HG03108 (cell line): Measurements from ENCODE around the gene OPN1MW.
A peak's percentile ranks its signal among the peaks of the same experiment; 100 is the strongest.
"Not testable (repeated sequence)": the region's sequence is repeated elsewhere in the genome, so short reads cannot be mapped to it uniquely, and the experiment has no call there.

ENCODE experiments used
- ATAC-seq: cut with Tn5 transposase; IDR thresholded peaks from one replicate; pipeline ENCODE4 v1.9.1; 2021; ENCODE audit warnings: moderate library complexity; ENCODE audit not compliant: unreplicated experiment

OPN1MW gene

DNA sequence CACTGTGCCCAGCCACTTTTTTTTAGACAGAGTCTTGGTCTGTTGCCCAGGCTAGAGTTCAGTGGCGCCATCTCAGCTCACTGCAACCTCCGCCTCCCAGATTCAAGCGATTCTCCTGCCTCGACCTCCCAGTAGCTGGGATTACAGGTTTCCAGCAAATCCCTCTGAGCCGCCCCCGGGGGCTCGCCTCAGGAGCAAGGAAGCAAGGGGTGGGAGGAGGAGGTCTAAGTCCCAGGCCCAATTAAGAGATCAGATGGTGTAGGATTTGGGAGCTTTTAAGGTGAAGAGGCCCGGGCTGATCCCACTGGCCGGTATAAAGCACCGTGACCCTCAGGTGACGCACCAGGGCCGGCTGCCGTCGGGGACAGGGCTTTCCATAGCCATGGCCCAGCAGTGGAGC, at the start of gene OPN1MW:
TSS of gene OPN1MW (plus strand) at position 301 of the 400 bp plus-strand sequence. CDS start at position 383, 82 bp downstream.
- ATAC-seq: not testable (repeated sequence)

DNA sequence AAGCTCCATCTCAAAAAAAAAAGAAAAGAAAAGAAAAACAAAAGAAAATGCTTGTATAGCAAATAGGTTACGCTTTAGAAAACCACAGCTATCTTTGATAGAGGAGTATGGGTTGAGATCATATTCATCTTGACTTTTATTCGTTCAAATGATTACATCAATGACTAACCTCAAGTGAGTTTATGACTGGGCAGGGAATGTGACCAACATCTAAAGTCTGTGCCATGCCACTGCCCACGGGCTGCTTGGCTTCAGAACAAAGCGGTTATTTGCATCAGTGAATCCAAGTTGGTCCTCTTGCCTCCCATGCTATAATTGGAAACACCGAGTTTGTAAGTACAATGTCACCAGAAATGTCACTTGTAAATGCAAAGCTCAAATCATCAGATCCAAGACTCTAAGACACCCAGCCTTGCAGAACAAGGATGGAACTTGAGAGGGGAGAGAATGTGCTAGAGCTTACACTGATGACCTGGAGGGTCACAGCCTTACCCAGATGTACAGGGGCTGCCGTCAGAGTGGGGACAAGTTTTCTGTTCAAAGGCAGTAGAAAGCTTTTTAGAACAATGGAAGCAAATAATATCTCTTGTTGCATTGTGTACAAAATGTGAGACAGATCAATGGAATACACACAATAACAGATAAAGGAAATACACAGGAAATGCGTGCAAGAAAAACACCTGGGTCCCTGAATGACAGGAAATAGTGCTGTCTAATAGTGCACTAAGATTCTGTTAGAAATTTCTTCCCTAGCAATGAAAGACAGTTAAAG, 46.8 kb upstream of the OPN1MW start:
- no peak for ATAC-seq

DNA sequence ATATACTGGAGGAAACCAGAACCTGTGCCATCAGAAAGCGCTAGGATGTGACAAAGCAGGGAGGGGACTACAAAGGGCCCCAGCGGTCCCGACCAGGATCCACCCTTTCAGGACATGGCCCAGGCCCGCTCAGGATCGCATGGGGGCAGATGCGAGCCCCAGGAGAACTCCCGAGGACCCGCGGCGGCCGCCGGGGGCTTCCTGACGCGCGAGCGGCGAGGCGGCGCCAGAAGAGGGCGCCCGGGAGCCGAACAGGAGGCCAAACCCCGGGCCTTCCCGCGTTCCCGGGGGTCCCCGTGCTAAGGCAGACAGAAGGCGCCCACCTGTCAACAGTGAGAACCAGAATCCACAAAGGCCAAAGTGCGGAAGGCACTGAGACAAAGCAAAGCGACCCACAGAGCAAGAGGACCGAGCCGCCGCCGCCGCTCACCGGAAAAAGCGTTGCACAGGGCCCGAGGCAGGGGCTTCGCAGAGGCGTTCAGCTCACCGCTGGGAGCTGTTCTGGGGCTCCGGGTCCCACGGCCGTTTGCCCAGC, 45.7 kb upstream of the OPN1MW start:
- no peak for ATAC-seq

DNA sequence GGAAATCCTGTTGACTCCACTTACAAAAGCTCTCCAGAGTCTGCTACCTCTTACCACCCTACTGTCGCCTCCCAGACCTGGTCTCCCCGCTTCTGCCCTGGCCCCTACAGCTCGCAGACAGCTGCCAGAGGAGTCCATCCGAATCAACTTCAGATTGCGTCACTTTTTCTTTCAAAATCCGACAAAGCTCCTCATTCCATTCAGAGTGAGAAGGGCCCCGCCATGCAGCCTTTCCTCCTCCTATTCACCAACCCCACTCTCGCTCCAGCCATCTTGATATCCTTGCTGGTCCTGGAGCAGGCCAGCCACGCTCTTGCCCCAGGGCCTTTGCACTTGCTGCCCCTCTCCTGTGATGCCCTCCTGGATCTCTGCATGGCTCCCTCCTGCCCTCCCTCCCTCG, 43.5 kb upstream of the OPN1MW start:
- ATAC-seq: no peak

DNA sequence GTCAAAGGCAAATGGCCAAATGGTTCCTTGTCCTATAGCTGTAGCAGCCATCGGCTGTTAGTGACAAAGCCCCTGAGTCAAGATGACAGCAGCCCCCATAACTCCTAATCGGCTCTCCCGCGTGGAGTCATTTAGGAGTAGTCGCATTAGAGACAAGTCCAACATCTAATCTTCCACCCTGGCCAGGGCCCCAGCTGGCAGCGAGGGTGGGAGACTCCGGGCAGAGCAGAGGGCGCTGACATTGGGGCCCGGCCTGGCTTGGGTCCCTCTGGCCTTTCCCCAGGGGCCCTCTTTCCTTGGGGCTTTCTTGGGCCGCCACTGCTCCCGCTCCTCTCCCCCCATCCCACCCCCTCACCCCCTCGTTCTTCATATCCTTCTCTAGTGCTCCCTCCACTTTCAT, 42.2 kb upstream of the OPN1MW start:
- ATAC-seq: no peak

DNA sequence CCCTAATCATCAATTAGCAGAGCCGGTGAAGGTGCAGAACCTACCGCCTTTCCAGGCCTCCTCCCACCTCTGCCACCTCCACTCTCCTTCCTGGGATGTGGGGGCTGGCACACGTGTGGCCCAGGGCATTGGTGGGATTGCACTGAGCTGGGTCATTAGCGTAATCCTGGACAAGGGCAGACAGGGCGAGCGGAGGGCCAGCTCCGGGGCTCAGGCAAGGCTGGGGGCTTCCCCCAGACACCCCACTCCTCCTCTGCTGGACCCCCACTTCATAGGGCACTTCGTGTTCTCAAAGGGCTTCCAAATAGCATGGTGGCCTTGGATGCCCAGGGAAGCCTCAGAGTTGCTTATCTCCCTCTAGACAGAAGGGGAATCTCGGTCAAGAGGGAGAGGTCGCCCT, 41.7 kb upstream of the OPN1MW start:
- no peak for ATAC-seq

DNA sequence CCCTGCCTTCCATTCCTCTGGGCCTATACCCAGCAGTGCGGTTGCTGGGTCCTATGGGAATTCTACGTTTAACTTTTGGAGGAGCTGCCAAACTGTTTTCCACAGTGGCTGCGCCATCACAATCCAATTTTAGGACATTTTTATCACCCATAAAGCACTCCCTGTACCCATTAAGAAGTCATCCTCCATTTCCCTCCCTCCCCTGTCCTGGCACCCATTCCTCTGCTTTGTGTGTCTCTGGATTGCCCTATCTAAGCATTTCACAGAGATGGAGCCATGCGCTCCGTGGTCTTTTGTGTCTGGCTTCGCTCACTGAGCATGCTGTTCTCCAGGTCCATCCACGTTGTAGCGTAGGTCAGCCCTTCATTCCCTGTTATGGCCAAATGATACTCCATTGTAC, 40.0 kb upstream of the OPN1MW start:
- no peak for ATAC-seq

DNA sequence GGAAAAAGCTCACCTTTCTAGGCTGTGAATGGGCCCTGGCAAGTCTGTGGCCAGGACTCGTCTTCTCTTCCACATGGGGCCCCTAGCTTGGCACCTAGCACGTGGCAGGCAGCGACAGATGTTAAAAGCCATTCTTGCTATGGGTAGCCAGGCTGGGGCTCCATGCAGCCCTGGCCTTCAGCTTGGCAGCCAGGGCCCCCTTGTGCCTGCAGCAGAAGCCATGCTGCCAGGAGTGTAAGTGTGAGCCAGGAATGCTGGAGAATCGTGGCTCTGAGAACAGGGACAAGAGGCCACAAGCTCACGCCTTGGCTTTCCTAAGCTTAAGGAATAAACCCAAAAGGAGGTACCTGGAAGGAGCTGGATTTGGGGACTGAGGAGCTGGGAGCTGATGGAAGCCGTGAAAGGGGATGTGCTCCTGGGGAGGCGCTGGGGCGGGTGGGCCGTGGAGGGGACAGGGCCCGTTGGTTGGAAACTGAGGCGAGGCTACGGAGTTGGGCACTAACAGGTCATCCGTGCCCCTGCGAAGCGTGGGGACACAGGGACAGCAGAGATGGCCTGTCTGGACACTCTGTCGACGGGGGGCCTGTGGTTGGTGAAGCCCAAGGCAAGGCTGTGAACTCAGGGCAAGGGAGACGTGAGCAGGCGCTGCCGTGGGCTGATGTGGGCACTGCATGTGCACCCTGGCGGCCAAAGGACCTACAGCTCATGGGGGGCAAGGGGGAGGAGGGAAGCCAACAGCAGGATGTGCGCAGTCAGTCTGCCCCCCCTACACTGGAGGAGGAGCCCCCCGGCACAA, 39.2 kb upstream of the OPN1MW start:
- no peak for ATAC-seq

DNA sequence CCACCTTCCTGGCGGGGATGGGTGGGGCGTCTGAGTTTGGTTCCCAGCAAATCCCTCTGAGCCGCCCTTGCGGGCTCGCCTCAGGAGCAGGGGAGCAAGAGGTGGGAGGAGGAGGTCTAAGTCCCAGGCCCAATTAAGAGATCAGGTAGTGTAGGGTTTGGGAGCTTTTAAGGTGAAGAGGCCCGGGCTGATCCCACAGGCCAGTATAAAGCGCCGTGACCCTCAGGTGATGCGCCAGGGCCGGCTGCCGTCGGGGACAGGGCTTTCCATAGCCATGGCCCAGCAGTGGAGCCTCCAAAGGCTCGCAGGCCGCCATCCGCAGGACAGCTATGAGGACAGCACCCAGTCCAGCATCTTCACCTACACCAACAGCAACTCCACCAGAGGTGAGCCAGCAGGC, 38.4 kb upstream of the OPN1MW start, which contains the start of gene OPN1LW:
TSS of gene OPN1LW (plus strand) at position 234 of the 400 bp plus-strand sequence. CDS start at position 275, 41 bp downstream.
- ATAC-seq: not testable (repeated sequence)

DNA sequence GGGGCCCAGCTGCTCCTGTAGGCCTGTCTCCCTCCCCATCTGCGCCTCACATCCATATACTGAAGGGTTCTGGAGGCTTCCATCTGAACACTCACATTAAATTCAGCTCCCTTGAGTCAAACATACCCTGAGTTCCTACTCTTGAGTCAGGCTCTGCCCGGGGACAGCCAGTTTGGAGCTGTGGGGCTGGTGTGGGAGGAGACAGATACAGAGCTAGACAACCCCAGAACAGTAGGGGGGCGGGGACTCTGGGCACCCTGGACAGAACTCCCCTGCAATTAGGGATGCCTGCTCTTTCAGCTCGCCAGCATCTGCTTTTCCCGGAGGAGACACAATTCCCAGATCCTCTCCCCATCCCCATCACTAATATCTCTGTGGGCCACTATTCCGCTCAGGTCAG, 31.4 kb upstream of the OPN1MW start:
- ATAC-seq: not testable (repeated sequence)

DNA sequence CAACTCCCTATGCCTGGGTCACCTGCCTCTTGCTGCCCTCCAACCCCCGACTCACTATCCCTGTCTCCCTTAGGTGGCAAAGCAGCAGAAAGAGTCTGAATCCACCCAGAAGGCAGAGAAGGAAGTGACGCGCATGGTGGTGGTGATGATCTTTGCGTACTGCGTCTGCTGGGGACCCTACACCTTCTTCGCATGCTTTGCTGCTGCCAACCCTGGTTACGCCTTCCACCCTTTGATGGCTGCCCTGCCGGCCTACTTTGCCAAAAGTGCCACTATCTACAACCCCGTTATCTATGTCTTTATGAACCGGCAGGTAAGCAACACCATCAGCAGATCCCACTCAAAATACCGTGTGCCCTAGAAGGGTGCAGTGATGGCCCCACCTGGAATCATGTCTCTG, 26.2 kb upstream of the OPN1MW start:
- not testable (repeated sequence) for ATAC-seq

DNA sequence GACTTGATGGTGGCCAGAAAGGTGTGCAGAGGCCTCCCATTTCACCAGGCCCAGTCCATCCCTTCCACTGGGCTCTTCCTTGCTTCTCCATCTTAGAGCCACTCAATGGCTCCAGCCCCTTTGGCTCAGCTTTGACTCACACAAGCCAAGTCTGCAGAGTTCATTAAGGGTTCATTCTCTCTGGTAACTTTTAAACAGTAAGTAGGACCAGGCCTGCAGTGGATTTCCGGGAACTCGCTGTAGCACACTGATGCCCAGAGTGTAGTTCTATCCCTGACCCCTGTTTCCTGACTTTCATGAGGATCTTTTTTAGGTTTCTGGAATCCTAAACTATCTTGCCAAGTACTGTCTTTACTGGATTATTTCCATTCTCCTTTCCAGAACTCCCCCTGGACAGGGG, 25.2 kb upstream of the OPN1MW start:
- ATAC-seq: not testable (repeated sequence)

DNA sequence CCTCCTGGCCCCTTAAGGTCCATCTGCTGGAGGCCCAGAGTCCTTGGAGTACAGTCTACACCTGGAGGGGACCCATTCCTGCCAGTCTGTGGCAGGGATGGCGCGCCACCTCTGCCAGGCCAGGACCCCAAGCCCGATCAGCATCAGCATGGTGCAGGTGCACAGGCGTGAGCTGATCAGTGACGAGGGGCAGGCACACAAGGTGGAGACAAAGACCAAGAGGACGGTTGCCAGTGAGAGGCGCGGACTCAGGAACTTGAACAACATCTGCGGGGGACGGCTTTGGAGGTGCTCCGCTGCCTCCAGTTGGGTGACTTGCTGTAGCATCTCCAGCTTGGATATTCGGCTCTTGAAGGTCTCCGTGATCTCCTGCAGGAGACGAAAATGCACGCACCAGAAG, 23.1 kb upstream of the OPN1MW start:
- ATAC-seq: not testable (repeated sequence)

DNA sequence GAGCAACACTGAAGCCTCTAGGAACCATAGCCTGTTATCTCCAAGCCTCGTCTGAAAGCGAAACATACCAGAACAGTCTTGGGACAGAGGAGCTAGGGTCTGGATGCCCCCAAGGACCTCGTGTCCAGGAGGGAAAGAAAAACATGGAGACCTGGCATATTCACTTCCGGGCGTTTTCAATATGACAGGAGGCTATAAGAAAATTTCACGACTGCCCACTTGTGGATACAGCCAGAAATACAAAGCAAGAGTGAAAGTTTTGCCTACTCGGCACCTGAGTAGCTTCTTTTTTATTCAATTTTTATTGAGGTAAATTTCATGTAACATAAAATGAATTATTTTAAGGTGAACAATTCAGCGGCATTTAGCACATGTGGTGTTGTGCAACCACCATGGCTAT, 17.5 kb upstream of the OPN1MW start:
- not testable (repeated sequence) for ATAC-seq

DNA sequence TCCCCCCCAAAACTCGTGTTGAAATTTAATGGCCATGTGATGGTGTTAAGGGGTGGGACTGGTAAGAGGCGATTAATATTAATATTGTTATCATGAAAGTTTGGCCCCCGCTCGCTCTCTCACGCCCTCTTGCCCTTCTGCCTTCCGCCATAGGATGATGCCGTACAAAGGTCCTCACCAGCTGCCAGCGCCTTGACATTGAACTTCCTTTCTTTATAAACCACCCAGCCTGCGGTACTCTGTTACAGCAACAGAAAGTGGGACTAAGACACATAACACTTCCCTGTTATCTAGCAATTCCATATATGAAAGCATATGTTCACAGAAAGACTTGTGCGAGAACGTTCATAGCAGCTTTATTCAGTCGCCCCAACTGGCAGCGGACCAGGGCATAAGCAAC, 14.0 kb upstream of the OPN1MW start:
- ATAC-seq: not testable (repeated sequence)

DNA sequence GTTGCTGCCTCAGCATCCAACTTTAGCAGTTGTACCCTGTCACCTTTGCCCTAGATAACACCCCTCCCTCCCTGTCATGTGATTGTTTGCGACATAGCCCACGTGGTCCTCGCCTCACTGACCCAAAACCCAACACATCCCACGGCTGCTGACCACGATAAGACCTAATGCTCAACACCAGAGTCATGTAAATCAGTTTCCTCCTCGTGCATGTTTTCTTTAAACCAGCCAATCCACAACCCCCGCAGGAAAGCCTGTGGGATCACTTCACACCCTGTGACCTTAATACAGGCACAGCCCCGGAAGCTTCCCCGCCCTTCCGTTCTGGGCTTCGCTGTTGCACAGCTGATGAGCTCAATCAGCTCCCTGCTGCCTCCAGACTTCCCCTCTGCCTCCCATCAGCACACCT, 9.9 kb upstream of the OPN1MW start:
- peak; percentile 87 for ATAC-seq

DNA sequence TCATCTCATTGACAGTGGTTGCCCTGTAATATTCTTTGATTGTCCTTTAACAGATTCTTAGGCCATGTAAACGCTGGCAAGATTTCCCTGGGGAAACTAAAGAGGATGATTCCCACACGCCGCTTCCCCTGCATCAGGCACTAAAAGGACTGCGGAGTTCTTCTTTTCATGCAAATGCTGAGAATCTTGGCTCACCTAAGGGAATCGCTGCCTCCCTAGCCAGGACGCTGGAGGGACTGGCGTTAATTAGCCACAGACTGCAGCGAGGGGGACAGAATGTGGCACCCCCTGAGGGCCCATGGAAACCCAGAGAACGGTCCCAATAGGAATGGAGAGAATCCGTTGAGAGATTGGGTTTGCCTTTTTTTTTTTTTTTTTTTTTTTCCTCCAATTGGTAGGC, 8.0 kb upstream of the OPN1MW start:
- not testable (repeated sequence) for ATAC-seq

DNA sequence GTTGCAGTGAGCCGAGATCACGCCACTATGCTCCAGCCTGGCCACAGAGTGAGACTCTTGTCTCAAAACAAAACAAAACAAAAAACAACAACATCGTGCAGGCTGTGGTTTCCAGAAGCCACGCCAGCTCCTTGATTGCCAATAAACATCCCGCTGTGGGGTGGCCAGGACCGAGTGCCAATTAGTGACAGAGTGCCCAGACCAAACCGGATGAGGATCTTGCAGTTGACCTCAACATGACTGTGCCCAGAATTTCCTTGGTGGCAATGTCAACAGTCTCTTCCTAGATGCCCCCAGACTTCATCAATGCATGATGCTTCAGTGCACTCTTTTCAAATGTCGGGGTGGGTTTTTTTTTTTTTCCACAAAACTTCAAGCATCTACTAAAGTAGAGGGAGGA, 1.4 kb downstream of the OPN1MW start:
- ATAC-seq: not testable (repeated sequence)

DNA sequence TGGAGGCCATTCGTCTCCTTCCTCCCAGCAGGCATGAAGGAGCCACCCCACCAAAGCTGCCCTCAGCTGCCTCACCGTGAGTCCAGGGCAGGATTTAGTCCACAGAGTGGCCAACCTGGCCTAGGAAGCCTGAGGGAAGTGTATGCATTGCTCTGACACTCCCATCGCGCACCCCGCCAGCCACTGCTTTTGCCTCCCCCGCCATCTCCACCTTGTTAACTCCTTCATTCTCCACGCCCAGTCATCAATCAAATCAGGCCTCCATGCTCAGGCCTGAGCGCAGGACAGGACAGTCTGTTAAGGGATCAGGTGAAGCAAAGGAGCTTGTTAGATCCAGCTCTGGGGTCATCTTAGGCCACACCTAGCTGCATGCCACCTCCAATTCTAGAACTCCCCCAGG, 10.4 kb downstream of the OPN1MW start:
- not testable (repeated sequence) for ATAC-seq

DNA sequence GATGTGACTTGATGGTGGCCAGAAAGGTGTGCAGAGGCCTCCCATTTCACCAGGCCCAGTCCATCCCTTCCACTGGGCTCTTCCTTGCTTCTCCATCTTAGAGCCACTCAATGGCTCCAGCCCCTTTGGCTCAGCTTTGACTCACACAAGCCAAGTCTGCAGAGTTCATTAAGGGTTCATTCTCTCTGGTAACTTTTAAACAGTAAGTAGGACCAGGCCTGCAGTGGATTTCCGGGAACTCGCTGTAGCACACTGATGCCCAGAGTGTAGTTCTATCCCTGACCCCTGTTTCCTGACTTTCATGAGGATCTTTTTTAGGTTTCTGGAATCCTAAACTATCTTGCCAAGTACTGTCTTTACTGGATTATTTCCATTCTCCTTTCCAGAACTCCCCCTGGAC, 11.9 kb downstream of the OPN1MW start:
- ATAC-seq: not testable (repeated sequence)

DNA sequence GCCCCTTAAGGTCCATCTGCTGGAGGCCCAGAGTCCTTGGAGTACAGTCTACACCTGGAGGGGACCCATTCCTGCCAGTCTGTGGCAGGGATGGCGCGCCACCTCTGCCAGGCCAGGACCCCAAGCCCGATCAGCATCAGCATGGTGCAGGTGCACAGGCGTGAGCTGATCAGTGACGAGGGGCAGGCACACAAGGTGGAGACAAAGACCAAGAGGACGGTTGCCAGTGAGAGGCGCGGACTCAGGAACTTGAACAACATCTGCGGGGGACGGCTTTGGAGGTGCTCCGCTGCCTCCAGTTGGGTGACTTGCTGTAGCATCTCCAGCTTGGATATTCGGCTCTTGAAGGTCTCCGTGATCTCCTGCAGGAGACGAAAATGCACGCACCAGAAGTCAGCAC, 14.1 kb downstream of the OPN1MW start:
- not testable (repeated sequence) for ATAC-seq
